ENCODE data around the gene TMPRSS4. TPM values are rescaled to one million over a fixed set of nuclear protein-coding genes. Genes with fewer than 3 reads are reported as not detected.

Gene TMPRSS4
- total RNA-seq, 1 experiment from 2014 or later = 1.5 TPM

DNA sequence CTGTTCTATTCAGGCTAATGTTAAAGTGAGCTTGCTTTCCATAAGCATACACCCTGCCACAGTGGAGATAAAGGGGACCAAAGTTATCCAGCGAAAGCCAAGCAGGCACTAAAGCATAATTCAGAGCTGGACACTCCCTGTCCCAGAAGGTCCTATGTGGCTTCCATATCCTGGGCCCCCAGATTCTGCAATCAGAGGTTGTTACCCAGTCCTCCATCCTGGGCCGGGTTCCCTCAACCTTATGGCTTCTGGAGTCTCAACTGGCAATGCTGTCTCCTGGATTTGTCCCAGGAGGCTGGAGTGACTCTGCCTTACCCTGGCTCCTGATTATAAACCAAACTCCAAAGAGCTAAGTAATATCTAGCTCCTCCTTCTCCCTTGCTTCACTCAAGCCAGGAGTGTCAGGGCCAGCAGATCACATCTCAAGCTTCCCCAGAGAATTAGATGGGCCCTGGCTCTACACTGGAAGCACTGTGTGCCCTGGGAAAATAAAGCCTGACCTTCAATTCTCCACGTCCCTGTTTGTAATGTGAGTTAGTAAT, 23.9 kb downstream of the TMPRSS4 start:
- RAD21 ChIA-PET (ENCODE audit: low non-redundant PET in 1 of 2, low total read pairs in 2 of 2, uncharacterized antibody in 2 of 2, unreplicated experiment in 2 of 2) = no interaction called here
- no peaks in the 10 kb centered on the region for H3K9me3 ChIP-seq (ENCODE audit: control insufficient read depth in 1 of 2, insufficient read depth in 1 of 2, low read depth in 1 of 2, low read length in 2 of 2)
- no peak overlapping the region for H3K4me3 ChIP-seq (replicated peaks in 1 of 2; ENCODE audit: low read depth in 1 of 2, low read length in 2 of 2)
- H3K9ac ChIP-seq (ENCODE audit: low read length) = no peak overlapping the region
- CTCF ChIA-PET = no interaction called here
- no peaks in the 10 kb centered on the region for H4K20me1 ChIP-seq (ENCODE audit: insufficient read depth)
- POLR2A ChIA-PET = no interaction called here
- no TSS peak for BruUV-seq (replicated peaks)
- no peaks in the 10 kb centered on the region for H3K9me2 ChIP-seq (ENCODE audit: insufficient read depth)
- TF ChIP-seq SIN3A (IDR thresholded peaks at IDR 0.05; ENCODE audit: low read depth) (no peak), YY1 (IDR thresholded peaks at IDR 0.05; ENCODE audit: extremely low read depth, insufficient replicate concordance, low read depth, low read length) (no peak), TCF7L2 (IDR thresholded peaks at IDR 0.05; ENCODE audit: borderline replicate concordance, extremely low read depth, insufficient read depth, insufficient read length) (no peak), SRF (IDR thresholded peaks at IDR 0.05; ENCODE audit: low read depth) (no peak), ELF1 (IDR thresholded peaks at IDR 0.05; ENCODE audit: borderline replicate concordance, low read depth) (no peak), CEBPB (IDR thresholded peaks at IDR 0.05; ENCODE audit: low read depth) (no peak), EZH2phosphoT487 (IDR thresholded peaks at IDR 0.05; ENCODE audit: borderline replicate concordance) (no peak)
- H3K27ac ChIP-seq (ENCODE audit: low read depth, low read length) = no peak overlapping the region
- DNase-seq (ENCODE audit: low read depth, low spot score) (no peak), ATAC-seq (no peak)
- intact Hi-C loops (cut with micrococcal nuclease) = no loop called here
- no peaks in the 10 kb centered on the region for H3K27me3 ChIP-seq (ENCODE audit: insufficient read depth, low read length)
- no peaks in the 10 kb centered on the region for H3K36me3 ChIP-seq (ENCODE audit: control insufficient read depth in 1 of 2, insufficient read depth in 2 of 2, low read length in 2 of 2)
- no peaks in the 10 kb centered on the region for H3K4me1 ChIP-seq (ENCODE audit: control insufficient read depth in 1 of 2, insufficient read depth in 2 of 2, low read length in 2 of 2)
- H3K79me2 ChIP-seq (ENCODE audit: insufficient read depth, low read length) = no peaks in the 10 kb centered on the region
- H2AFZ ChIP-seq (ENCODE audit: low read depth, low read length, poor library complexity, severe bottlenecking) = no peak overlapping the region
- H3K4me2 ChIP-seq (ENCODE audit: low read length) = no peak overlapping the region

DNA sequence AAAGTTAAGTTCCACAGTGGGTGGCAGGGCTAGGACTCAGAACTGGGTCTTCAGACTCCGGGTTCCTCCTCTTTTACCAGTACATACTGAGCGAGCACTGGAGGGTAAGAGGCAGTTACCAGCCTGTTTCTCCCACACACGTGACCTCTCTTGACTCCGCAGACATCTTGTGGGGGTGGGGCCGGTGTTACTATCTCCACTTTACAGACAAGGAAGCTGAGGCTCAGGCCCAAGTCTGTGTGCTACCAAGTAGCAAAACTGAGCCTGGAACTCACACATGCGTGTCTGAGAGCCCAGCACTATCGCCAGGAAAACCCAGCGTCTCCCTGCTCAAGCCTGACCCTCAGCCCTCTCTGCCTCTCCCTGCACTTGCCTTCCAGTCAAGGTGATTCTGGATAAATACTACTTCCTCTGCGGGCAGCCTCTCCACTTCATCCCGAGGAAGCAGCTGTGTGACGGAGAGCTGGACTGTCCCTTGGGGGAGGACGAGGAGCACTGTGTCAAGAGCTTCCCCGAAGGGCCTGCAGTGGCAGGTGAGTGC, 25.9 kb downstream of the TMPRSS4 start:
- CTCF ChIA-PET = no interaction called here

More for the DNA sequence above, 25.9 kb downstream of the TMPRSS4 start:
- no peak for TF ChIP-seq EZH2 (IDR thresholded peaks at IDR 0.05)
- TF ChIP-seq TCF7L2 (IDR thresholded peaks at IDR 0.05; ENCODE audit: borderline replicate concordance, extremely low read depth, insufficient read depth, insufficient read length) = no peak
- TF ChIP-seq EGR1 (IDR thresholded peaks at IDR 0.05; ENCODE audit: low read depth) = no peak
- TF ChIP-seq YY1 (IDR thresholded peaks at IDR 0.05; ENCODE audit: extremely low read depth, insufficient replicate concordance, low read depth, low read length) = no peak
- no peak for DNase-seq (ENCODE audit: low read depth, low spot score)
- Histone ChIP-seq H4K20me1 (ENCODE audit: insufficient read depth) (no peaks in the 10 kb centered on the region), H3K27ac (ENCODE audit: low read depth, low read length) (no peak overlapping the region), H3K27me3 (ENCODE audit: insufficient read depth, low read length) (no peaks in the 10 kb centered on the region), H3K9me3 (ENCODE audit: control insufficient read depth in 1 of 2, insufficient read depth in 1 of 2, low read depth in 1 of 2, low read length in 2 of 2) (no peaks in the 10 kb centered on the region), H3K9me2 (ENCODE audit: insufficient read depth) (no peaks in the 10 kb centered on the region), H3K9ac (ENCODE audit: low read length) (no peak overlapping the region), H3K79me2 (ENCODE audit: insufficient read depth, low read length) (no peaks in the 10 kb centered on the region), H3K36me3 (ENCODE audit: control insufficient read depth in 1 of 2, insufficient read depth in 2 of 2, low read length in 2 of 2) (no peaks in the 10 kb centered on the region), H3K4me2 (ENCODE audit: low read length) (no peak overlapping the region), H3K4me1 (ENCODE audit: control insufficient read depth in 1 of 2, insufficient read depth in 2 of 2, low read length in 2 of 2) (peaks cover 0 to 6% of the 10 kb centered on the region in 2 experiments; a peak in 1 of 4 replicates), H2AFZ (ENCODE audit: low read depth, low read length, poor library complexity, severe bottlenecking) (no peak overlapping the region), H3K4me3 (replicated peaks in 1 of 2; ENCODE audit: low read depth in 1 of 2, low read length in 2 of 2) (no peak overlapping the region)
- ChIA-PET POLR2A (no interaction called here), RAD21 (ENCODE audit: low non-redundant PET in 1 of 2, low total read pairs in 2 of 2, uncharacterized antibody in 2 of 2, unreplicated experiment in 2 of 2) (no interaction called here)
- no peak for ATAC-seq
- intact Hi-C loops (cut with micrococcal nuclease) = no loop called here
- no TSS peak for BruUV-seq (replicated peaks)

Measured in HCT116 (cell line).